MCF 10A (cell line): ENCODE results near the gene RTKN. TPM values are rescaled to one million over a fixed set of nuclear protein-coding genes. Genes with fewer than 3 reads are reported as not detected.

Experiments used
- Bru-seq: library from RNA; stranded (reverse); fragments of 400-500 nt; gene quantifications from one replicate; lab custom pipeline; 2021; lab: Mats Ljungman, UMichigan
- BruChase-seq, 2 experiments: library from RNA; stranded (reverse); fragments of 400-500 nt; gene quantifications; one replicate each; lab custom pipeline; 2021; lab: Mats Ljungman, UMichigan
- BruUV-seq: library from RNA; stranded (reverse); fragments of 400-500 nt; replicated peaks from 2 replicates; lab custom pipeline; 2021; lab: Mats Ljungman, UMichigan
- CTCF ChIA-PET: fragments of 300-600 bp; sonication (Branson Sonifier 250); formaldehyde crosslinking; extraction: SDS; loops from one replicate; lab custom pipeline; 2021; ENCODE audit warnings: antibody characterized with exemption, inconsistent platforms; lab: Yijun Ruan, JAX
- POLR2A ChIA-PET: fragments of 300-600, 350-650 bp; sonication (Branson Sonifier 250); formaldehyde crosslinking; extraction: SDS; loops from one replicate; lab custom pipeline; 2020; ENCODE audit warnings: antibody characterized with exemption, inconsistent platforms; lab: Yijun Ruan, JAX
- DNase-seq: peaks from one replicate; pipeline ENCODE4 v3.0.0-alpha.2; 2018; ENCODE audit not compliant: unreplicated experiment
- H3K27ac Mint-ChIP-seq: one replicate; pipeline ENCODE4 v1.8.0; 2022; ENCODE audit warnings: mild to moderate bottlenecking, low read depth, mixed read lengths; ENCODE audit not compliant: unreplicated experiment
- H3K27me3 Mint-ChIP-seq: one replicate; pipeline ENCODE4 v1.8.0; 2022; ENCODE audit warnings: mixed read lengths; ENCODE audit not compliant: insufficient read depth, unreplicated experiment
- H3K36me3 Mint-ChIP-seq: one replicate; pipeline ENCODE4 v1.8.0; 2022; ENCODE audit warnings: mild to moderate bottlenecking, moderate library complexity, mixed read lengths; ENCODE audit not compliant: insufficient read depth, unreplicated experiment
- H3K4me1 Mint-ChIP-seq: one replicate; pipeline ENCODE4 v1.8.0; 2022; ENCODE audit warnings: mixed read lengths; ENCODE audit not compliant: insufficient read depth, unreplicated experiment
- H3K4me3 Mint-ChIP-seq: one replicate; pipeline ENCODE4 v1.8.0; 2022; ENCODE audit warnings: mild to moderate bottlenecking, moderate library complexity, mixed read lengths; ENCODE audit not compliant: unreplicated experiment
- H3K9me3 Mint-ChIP-seq: one replicate; pipeline ENCODE4 v1.8.0; 2022; ENCODE audit warnings: mixed read lengths; ENCODE audit not compliant: unreplicated experiment
- intact Hi-C: fragments of 100-400 bp; cut with micrococcal nuclease; formaldehyde crosslinking; loops from 2 replicates; pipeline ENCODE4 v1.14.1; 2022
- long read RNA-seq: library from polyadenylated mRNA; stranded (forward); transcript quantifications from one replicate; pipeline ENCODE4 v2.0.0, GENCODE V29; 2022
- total RNA-seq: library from RNA; stranded (reverse); gene quantifications from 2 replicates; pipeline ENCODE4 v1.2.3, GENCODE V29; 2022
- TF ChIP-seq, protein P1 (sequence below): fragments of 200-600 bp; IDR thresholded peaks from one replicate; pipeline ENCODE4 v1.8.0; 2022; ENCODE audit warnings: antibody characterized with exemption, mild to moderate bottlenecking; ENCODE audit not compliant: unreplicated experiment

RTKN gene
- total RNA-seq: 49.1 and 63.0 TPM in 2 replicates
- Bru-seq, nascent RNA: percentile 70 among the genes with signal in this experiment
- BruChase-seq, experiment 1, labeled RNA remaining after a 6-hour chase: percentile 65 among the genes with signal in this experiment
- BruChase-seq, experiment 2, labeled RNA remaining after a 2-hour chase: percentile 73 among the genes with signal in this experiment
- long read RNA-seq, transcript RTKN-202 (12 exons, 2,142 nt): major isoform, 145 of 178 reads
- long read RNA-seq, partial matches to known transcripts: 6 of 178 reads
- long read RNA-seq, other reads (novel, unspliced or antisense): 27 of 178 reads

GRCh38 chr2:74441690-74442482 is at the start of gene RTKN:
Gene RTKN (minus strand): TSS chr2:74441937. CDS start chr2:74441816, 121 bp downstream.
- no peaks in the 10 kb centered on the region for H3K9me3 Mint-ChIP-seq

DNA sequence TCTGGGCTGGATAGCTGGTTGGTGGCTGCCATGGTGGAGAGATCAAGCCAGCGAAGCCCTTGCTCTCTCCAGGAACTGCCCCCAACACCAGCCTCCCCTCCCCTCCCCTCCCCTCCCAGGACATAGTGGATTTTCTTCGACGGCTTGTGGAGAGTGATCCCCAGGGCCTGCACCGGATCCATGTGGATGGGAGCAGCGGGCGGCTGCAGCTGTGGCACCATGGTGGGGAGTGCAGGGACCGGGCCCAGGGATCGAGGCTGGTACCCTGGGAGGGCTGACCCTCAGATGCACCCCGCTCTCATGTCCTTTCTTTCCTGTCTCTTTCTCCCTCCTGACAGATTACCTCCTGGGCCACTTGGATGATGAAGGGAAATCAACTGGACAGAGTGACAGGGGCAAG is 48.2 kb upstream of the RTKN start:
- DNase-seq: no peak
- Mint-ChIP-seq H3K27me3 (no peaks in the 10 kb centered on the region), H3K4me1 (peaks cover 5% of the 10 kb centered on the region), H3K9me3 (no peaks in the 10 kb centered on the region), H3K4me3 (no peak overlapping the region), H3K27ac (no peak overlapping the region), H3K36me3 (peaks cover 18% of the 10 kb centered on the region)
- TF ChIP-seq, protein P1, sequence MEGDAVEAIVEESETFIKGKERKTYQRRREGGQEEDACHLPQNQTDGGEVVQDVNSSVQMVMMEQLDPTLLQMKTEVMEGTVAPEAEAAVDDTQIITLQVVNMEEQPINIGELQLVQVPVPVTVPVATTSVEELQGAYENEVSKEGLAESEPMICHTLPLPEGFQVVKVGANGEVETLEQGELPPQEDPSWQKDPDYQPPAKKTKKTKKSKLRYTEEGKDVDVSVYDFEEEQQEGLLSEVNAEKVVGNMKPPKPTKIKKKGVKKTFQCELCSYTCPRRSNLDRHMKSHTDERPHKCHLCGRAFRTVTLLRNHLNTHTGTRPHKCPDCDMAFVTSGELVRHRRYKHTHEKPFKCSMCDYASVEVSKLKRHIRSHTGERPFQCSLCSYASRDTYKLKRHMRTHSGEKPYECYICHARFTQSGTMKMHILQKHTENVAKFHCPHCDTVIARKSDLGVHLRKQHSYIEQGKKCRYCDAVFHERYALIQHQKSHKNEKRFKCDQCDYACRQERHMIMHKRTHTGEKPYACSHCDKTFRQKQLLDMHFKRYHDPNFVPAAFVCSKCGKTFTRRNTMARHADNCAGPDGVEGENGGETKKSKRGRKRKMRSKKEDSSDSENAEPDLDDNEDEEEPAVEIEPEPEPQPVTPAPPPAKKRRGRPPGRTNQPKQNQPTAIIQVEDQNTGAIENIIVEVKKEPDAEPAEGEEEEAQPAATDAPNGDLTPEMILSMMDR: no peak
- intact Hi-C loops: no loop called here
- ChIA-PET POLR2A (interaction anchor here (1.1 to 1.2 kb wide), 2 partner anchors 11 to 97 kb away, joined by 3 read pairs; no protein-coding TSS in a partner anchor), CTCF (interaction anchor here (1.0 to 1.2 kb wide), 3 partner anchors 16 to 98 kb away, joined by 3 to 4 read pairs (median 4); no protein-coding TSS in a partner anchor)
- no TSS peak for BruUV-seq

More at GRCh38 chr2:74441690-74442482, at the start of gene RTKN:
- Mint-ChIP-seq H3K36me3 (peaks cover 11% of the 10 kb centered on the region), H3K4me1 (peaks cover 15% of the 10 kb centered on the region), H3K27ac (peak within 1 kb of the TSS; percentile 80), H3K4me3 (peak within 1 kb of the TSS; percentile 78), H3K27me3 (no peaks in the 10 kb centered on the region)
- TSS peak; percentile 26 for BruUV-seq
- TF ChIP-seq, protein P1: no peak
- intact Hi-C loops: loop anchor here (2.0 kb wide), 1 partner anchor 13 kb away; the partner anchor contains the start of gene INO80B
- ChIA-PET POLR2A (interaction anchor here (0.6 to 4.8 kb wide), 24 partner anchors 11 to 291 kb away, joined by 3 to 132 read pairs (median 5); partner anchors contain the start of genes AUP1, C2orf81, CCDC142 and HTRA2), CTCF (interaction anchor here (1.0 kb wide), 1 partner anchor 50 kb away, joined by 4 read pairs; no protein-coding TSS in a partner anchor)
- DNase-seq: peak; percentile 82

DNA sequence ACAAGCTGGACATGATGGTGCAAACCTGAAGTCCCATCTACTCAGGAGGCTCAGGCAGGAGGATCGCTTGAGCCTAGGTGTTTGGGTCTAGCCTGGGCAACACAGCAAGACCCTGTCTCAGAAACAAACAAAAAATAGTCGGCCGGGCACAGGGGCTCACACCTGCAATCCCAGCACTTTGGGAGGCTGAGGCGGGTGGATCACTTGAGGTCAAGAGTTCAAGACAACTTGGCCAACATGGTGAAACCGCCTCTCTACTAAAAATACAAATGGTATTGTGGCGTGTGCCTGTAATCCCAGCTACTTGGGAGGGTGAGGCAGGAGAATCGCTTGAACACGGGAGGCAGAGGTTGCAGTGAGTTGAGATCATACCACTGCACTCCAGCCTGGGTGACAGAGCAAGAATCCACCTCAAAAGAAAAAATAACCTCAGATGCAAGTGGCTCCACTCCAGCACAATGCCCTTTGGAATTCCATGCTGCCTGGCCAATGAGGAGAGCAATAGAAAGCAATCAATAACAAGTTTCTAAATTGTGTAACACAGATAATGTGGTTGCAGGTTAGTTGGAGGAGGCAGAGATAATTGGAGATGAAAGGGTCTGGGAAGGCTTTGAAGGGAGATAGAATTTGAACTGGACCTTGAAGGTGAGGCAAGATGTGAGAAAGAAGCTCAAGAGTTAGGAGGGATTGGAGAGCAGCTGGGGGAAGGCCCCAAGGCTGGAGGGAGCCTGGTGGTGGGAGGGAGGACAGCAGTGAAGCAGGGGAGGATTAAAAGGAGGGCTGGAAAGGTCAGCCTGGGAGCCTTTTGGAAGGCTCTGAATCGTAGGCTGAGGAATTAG is 47.1 kb upstream of the RTKN start:
- Mint-ChIP-seq H3K4me1 (peaks cover 5% of the 10 kb centered on the region), H3K9me3 (no peaks in the 10 kb centered on the region), H3K27ac (no peak overlapping the region), H3K36me3 (peaks cover 18% of the 10 kb centered on the region), H3K4me3 (no peak overlapping the region), H3K27me3 (no peaks in the 10 kb centered on the region)
- BruUV-seq: no TSS peak
- ChIA-PET POLR2A (interaction anchor here (0.6 to 1.4 kb wide), 4 partner anchors 42 to 98 kb away, joined by 3 to 5 read pairs (median 3); no protein-coding TSS in a partner anchor), CTCF (interaction anchor here (1.0 to 1.2 kb wide), 4 partner anchors 18 to 99 kb away, joined by 3 to 4 read pairs (median 4); no protein-coding TSS in a partner anchor)
- TF ChIP-seq, protein P1: no peak
- no peak for DNase-seq
- intact Hi-C loops: no loop called here
